ENCODE measurements around the gene PRR19.
A peak's percentile ranks its signal among the peaks of the same experiment; 100 is the strongest.

Gene PRR19

DNA sequence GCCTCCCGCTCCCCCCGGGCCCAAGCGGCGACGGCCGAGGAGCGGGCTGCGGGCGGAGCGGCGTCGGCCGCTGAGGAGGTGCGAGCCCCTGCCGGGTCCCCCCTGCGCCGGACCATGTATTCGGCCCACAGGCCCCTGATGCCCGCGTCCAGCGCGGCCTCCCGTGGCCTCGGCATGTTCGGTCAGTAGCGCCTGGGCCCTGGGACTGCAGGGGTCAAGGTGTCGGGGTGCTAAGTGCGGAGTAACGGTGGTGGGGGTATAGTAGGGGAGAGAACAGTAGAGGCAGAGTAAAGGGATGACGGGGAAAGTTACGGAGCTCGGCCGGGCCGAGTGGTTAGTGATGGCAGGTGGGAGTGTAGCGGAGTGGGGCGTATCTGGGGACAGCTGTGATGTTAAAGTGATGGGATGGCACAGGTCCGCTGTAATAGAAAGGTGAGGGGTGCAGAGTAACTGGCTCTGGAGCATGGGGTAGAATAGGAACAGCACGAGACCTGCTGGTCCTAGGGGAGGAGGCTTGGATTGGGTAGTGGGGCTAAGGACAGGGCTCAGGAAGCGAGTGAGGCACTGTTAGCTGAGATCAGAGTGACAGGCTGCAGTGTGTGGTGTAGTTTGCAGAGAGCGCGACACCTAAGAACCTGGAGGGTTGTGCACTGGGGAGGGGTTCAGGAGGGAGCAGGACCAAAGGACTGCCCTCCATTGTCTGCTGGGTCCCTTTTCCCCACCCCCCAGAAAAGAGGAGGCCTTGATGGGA is 17.2 kb upstream of the PRR19 start:
- Histone ChIP-seq H2BK15ac (replicated peaks; ENCODE audit: low read depth) (no peak overlapping the region), H4K8ac (ENCODE audit: low read depth, low read length) (no peak overlapping the region), H3K79me1 (ENCODE audit: low read length) (peaks cover 18% of the 10 kb centered on the region), H3K9ac (ENCODE audit: low read length) (peak overlapping the region; percentile 87), H2BK5ac (ENCODE audit: low read length) (no peak overlapping the region), H3K27ac (ENCODE audit: low read depth, low read length) (no peak overlapping the region), H3K36me3 (ENCODE audit: control insufficient read depth, insufficient read depth, low read length) (peaks cover 5% of the 10 kb centered on the region), H3K23ac (ENCODE audit: low read length) (peak overlapping the region; percentile 81), H3K18ac (ENCODE audit: low read length) (peak overlapping the region; percentile 24), H3K56ac (ENCODE audit: low read length) (peak overlapping the region; percentile 89), H3K27me3 (ENCODE audit: insufficient read depth, low read length, poor library complexity) (no peaks in the 10 kb centered on the region), H4K5ac (ENCODE audit: low read length) (no peak overlapping the region), H3K4me2 (ENCODE audit: low read length) (peak overlapping the region; percentile 93), H2BK120ac (ENCODE audit: low read depth, low read length) (no peak overlapping the region), H2AK5ac (ENCODE audit: low read length) (no peak overlapping the region), H3K4me3 (ENCODE audit: low read length) (peak overlapping the region; percentile 66), H3K79me2 (ENCODE audit: control insufficient read depth, insufficient read depth, low read length) (peaks cover 13% of the 10 kb centered on the region), H3K4me1 (ENCODE audit: control insufficient read depth, low read depth, low read length) (peaks cover 13% of the 10 kb centered on the region), H3K4ac (ENCODE audit: low read depth, low read length) (no peak overlapping the region)
- peak; percentile 46 for DNase-seq
- WGBS (ENCODE audit: extremely low coverage, insufficient coverage, low lambda C conversion rate), result no CpG with 5 or more reads among the region's 41 CpGs

DNA sequence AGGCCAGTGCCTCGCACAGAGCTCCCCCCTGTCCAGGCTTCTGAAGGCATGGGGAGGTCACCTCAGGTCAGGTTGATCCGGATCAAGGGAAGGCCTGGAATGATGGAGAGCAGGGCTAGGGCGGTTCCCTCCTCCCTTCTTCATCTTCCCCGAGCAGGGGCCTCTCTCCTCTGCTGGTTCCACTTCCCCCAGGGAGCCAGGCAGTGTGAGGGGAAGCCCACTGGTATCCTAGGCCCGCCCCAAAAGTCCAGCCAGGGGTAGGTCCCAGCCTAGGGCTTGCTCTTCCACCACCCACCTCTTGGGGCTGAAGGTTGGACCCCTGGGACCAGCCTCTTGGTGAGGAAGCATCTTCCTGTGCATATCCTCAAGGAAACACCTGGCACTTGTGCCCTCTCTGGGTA is 16.4 kb upstream of the PRR19 start:
- Histone ChIP-seq H2AK5ac (ENCODE audit: low read length) (no peak overlapping the region), H3K79me2 (ENCODE audit: control insufficient read depth, insufficient read depth, low read length) (peaks cover 13% of the 10 kb centered on the region), H2BK5ac (ENCODE audit: low read length) (no peak overlapping the region), H3K4ac (ENCODE audit: low read depth, low read length) (no peak overlapping the region), H3K18ac (ENCODE audit: low read length) (no peak overlapping the region), H3K79me1 (ENCODE audit: low read length) (peaks cover 18% of the 10 kb centered on the region), H3K36me3 (ENCODE audit: control insufficient read depth, insufficient read depth, low read length) (peaks cover 5% of the 10 kb centered on the region), H3K27ac (ENCODE audit: low read depth, low read length) (no peak overlapping the region), H3K56ac (ENCODE audit: low read length) (peak overlapping the region; percentile 89), H4K5ac (ENCODE audit: low read length) (no peak overlapping the region), H3K4me2 (ENCODE audit: low read length) (no peak overlapping the region), H3K23ac (ENCODE audit: low read length) (no peak overlapping the region), H4K8ac (ENCODE audit: low read depth, low read length) (no peak overlapping the region), H3K27me3 (ENCODE audit: insufficient read depth, low read length, poor library complexity) (no peaks in the 10 kb centered on the region), H2BK15ac (replicated peaks; ENCODE audit: low read depth) (no peak overlapping the region), H3K9ac (ENCODE audit: low read length) (peak overlapping the region; percentile 87), H3K4me1 (ENCODE audit: control insufficient read depth, low read depth, low read length) (peaks cover 13% of the 10 kb centered on the region), H3K4me3 (ENCODE audit: low read length) (no peak overlapping the region), H2BK120ac (ENCODE audit: low read depth, low read length) (no peak overlapping the region)
- no peak for DNase-seq
- no CpG with 5 or more reads among the region's 5 CpGs for WGBS (ENCODE audit: extremely low coverage, insufficient coverage, low lambda C conversion rate)

DNA sequence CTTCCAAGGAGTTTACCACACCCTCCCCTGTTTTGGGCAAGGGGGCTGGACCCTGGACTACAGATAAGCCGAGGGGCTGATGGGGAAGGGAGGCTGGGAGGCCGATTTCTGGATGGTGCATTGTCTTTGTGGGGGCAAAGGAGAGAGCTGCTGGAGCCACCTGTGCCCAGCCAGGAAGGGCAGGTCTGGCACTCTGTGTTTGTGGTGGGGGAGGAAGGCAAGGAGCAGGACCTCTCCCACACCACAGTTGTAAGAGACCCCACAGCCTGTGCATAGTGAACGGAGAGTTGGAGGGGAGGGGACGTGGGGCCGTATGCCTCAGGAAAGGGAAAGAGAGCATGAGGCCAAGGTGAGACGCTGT is 16.0 kb upstream of the PRR19 start:
- no peak overlapping the region for H3K18ac ChIP-seq (ENCODE audit: low read length)
- DNase-seq, result no peak
- no peak overlapping the region for H2BK5ac ChIP-seq (ENCODE audit: low read length)
- no peak overlapping the region for H3K4me3 ChIP-seq (ENCODE audit: low read length)
- H3K4me2 ChIP-seq (ENCODE audit: low read length), result no peak overlapping the region
- peaks cover 13% of the 10 kb centered on the region for H3K4me1 ChIP-seq (ENCODE audit: control insufficient read depth, low read depth, low read length)
- H3K79me2 ChIP-seq (ENCODE audit: control insufficient read depth, insufficient read depth, low read length), result peaks cover 13% of the 10 kb centered on the region
- H3K36me3 ChIP-seq (ENCODE audit: control insufficient read depth, insufficient read depth, low read length), result peaks cover 5% of the 10 kb centered on the region
- WGBS (ENCODE audit: extremely low coverage, insufficient coverage, low lambda C conversion rate), result no CpG with 5 or more reads among the region's 6 CpGs
- H4K8ac ChIP-seq (ENCODE audit: low read depth, low read length), result no peak overlapping the region
- no peak overlapping the region for H2BK120ac ChIP-seq (ENCODE audit: low read depth, low read length)
- H3K79me1 ChIP-seq (ENCODE audit: low read length), result peaks cover 18% of the 10 kb centered on the region
- H3K4ac ChIP-seq (ENCODE audit: low read depth, low read length), result no peak overlapping the region
- H3K9ac ChIP-seq (ENCODE audit: low read length), result no peak overlapping the region
- H3K27ac ChIP-seq (ENCODE audit: low read depth, low read length), result no peak overlapping the region
- H3K23ac ChIP-seq (ENCODE audit: low read length), result peak overlapping the region; percentile 29
- no peak overlapping the region for H2AK5ac ChIP-seq (ENCODE audit: low read length)
- no peak overlapping the region for H2BK15ac ChIP-seq (replicated peaks; ENCODE audit: low read depth)
- H3K56ac ChIP-seq (ENCODE audit: low read length), result peak overlapping the region; percentile 10
- H3K27me3 ChIP-seq (ENCODE audit: insufficient read depth, low read length, poor library complexity), result no peaks in the 10 kb centered on the region
- no peak overlapping the region for H4K5ac ChIP-seq (ENCODE audit: low read length)

DNA sequence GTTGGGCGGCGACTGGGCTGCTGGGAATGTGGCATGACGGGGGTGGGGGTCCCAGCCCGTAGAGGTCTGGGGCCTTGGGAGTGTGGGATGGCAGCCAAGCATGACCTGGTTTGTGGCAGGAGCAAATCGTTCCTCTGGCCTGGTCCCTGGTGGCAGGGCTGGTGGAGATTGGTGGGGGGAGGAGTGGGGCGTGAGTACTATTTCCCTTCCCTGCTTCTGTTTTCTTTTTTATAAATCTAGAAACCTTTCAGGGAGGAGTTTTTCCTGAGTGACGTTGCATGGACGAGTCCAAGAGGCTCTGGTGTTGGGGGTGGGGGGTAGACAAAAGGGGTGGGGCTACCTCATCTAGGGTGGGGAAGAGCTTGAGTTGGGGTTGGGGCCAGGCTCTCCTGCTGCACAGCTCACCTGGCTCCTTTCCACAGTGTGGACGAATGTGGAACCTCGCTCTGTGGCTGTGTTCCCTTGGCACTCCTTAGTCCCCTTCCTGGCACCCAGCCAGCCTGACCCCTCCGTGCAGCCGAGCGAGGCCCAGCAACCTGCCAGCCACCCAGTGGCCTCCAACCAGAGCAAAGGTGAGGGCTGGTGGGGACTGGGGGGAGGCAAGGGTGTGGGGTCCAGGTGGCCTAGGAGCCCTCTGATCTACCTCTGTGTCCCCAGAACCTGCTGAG is 15.4 kb upstream of the PRR19 start:
- Histone ChIP-seq H4K8ac (ENCODE audit: low read depth, low read length) (no peak overlapping the region), H3K79me2 (ENCODE audit: control insufficient read depth, insufficient read depth, low read length) (peaks cover 13% of the 10 kb centered on the region), H3K4me1 (ENCODE audit: control insufficient read depth, low read depth, low read length) (peaks cover 13% of the 10 kb centered on the region), H3K4me2 (ENCODE audit: low read length) (no peak overlapping the region), H3K27ac (ENCODE audit: low read depth, low read length) (no peak overlapping the region), H3K56ac (ENCODE audit: low read length) (no peak overlapping the region), H2BK15ac (replicated peaks; ENCODE audit: low read depth) (no peak overlapping the region), H2AK5ac (ENCODE audit: low read length) (no peak overlapping the region), H3K79me1 (ENCODE audit: low read length) (peaks cover 18% of the 10 kb centered on the region), H3K27me3 (ENCODE audit: insufficient read depth, low read length, poor library complexity) (no peaks in the 10 kb centered on the region), H3K4ac (ENCODE audit: low read depth, low read length) (no peak overlapping the region), H3K18ac (ENCODE audit: low read length) (no peak overlapping the region), H3K9ac (ENCODE audit: low read length) (no peak overlapping the region), H3K4me3 (ENCODE audit: low read length) (no peak overlapping the region), H3K36me3 (ENCODE audit: control insufficient read depth, insufficient read depth, low read length) (peaks cover 5% of the 10 kb centered on the region), H4K5ac (ENCODE audit: low read length) (no peak overlapping the region), H2BK120ac (ENCODE audit: low read depth, low read length) (no peak overlapping the region), H3K23ac (ENCODE audit: low read length) (no peak overlapping the region), H2BK5ac (ENCODE audit: low read length) (no peak overlapping the region)
- no CpG with 5 or more reads among the region's 13 CpGs for WGBS (ENCODE audit: extremely low coverage, insufficient coverage, low lambda C conversion rate)
- no peak for DNase-seq

DNA sequence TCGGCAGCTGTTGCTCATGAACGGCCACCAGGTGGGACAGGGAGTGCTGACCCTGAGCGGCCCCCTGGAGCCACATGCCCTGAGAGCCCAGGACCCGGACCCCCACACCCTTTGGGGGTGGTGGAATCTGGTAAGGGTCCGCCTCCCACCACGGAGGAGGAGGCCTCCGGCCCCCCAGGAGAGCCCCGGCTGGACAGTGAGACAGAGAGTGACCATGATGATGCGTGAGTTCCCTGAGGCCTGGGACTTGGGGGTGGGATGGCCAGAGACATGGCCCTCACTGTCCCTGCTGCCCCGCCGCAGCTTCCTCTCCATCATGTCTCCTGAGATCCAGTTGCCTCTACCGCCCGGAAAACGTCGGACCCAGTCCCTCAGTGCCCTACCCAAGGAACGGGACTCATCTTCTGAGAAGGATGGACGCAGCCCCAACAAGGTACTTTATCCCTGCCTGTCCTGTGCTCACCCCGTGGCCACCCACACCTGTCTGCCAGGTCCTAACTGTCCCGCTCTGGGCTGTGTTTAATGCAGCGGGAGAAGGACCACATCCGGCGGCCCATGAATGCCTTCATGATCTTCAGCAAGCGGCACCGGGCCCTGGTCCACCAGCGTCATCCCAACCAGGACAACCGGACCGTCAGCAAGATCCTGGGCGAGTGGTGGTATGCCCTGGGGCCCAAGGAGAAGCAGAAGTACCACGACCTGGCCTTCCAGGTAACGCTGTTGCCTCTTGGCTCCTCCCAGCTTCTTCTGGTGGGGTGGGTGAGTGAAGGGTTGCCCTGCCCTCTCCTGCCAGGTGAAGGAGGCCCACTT is 14.7 kb upstream of the PRR19 start:
- no CpG with 5 or more reads among the region's 30 CpGs for WGBS (ENCODE audit: extremely low coverage, insufficient coverage, low lambda C conversion rate)
- no peak for DNase-seq
- peaks cover 5% of the 10 kb centered on the region for H3K36me3 ChIP-seq (ENCODE audit: control insufficient read depth, insufficient read depth, low read length)
- no peak overlapping the region for H2BK15ac ChIP-seq (replicated peaks; ENCODE audit: low read depth)
- H4K8ac ChIP-seq (ENCODE audit: low read depth, low read length), result no peak overlapping the region
- H3K79me2 ChIP-seq (ENCODE audit: control insufficient read depth, insufficient read depth, low read length), result peaks cover 13% of the 10 kb centered on the region
- H3K79me1 ChIP-seq (ENCODE audit: low read length), result peaks cover 16% of the 10 kb centered on the region
- H3K27me3 ChIP-seq (ENCODE audit: insufficient read depth, low read length, poor library complexity), result no peaks in the 10 kb centered on the region
- no peak overlapping the region for H3K4ac ChIP-seq (ENCODE audit: low read depth, low read length)
- no peak overlapping the region for H3K4me2 ChIP-seq (ENCODE audit: low read length)
- H3K56ac ChIP-seq (ENCODE audit: low read length), result no peak overlapping the region
- H4K5ac ChIP-seq (ENCODE audit: low read length), result no peak overlapping the region
- no peak overlapping the region for H3K9ac ChIP-seq (ENCODE audit: low read length)
- H3K4me3 ChIP-seq (ENCODE audit: low read length), result no peak overlapping the region
- no peak overlapping the region for H3K23ac ChIP-seq (ENCODE audit: low read length)
- no peak overlapping the region for H2BK5ac ChIP-seq (ENCODE audit: low read length)
- no peak overlapping the region for H2BK120ac ChIP-seq (ENCODE audit: low read depth, low read length)
- H3K27ac ChIP-seq (ENCODE audit: low read depth, low read length), result no peak overlapping the region
- no peak overlapping the region for H3K18ac ChIP-seq (ENCODE audit: low read length)
- H2AK5ac ChIP-seq (ENCODE audit: low read length), result no peak overlapping the region
- peaks cover 10% of the 10 kb centered on the region for H3K4me1 ChIP-seq (ENCODE audit: control insufficient read depth, low read depth, low read length)
